ENCODE measurements around the gene GPC3.

- TF ChIP-seq, protein P1, sequence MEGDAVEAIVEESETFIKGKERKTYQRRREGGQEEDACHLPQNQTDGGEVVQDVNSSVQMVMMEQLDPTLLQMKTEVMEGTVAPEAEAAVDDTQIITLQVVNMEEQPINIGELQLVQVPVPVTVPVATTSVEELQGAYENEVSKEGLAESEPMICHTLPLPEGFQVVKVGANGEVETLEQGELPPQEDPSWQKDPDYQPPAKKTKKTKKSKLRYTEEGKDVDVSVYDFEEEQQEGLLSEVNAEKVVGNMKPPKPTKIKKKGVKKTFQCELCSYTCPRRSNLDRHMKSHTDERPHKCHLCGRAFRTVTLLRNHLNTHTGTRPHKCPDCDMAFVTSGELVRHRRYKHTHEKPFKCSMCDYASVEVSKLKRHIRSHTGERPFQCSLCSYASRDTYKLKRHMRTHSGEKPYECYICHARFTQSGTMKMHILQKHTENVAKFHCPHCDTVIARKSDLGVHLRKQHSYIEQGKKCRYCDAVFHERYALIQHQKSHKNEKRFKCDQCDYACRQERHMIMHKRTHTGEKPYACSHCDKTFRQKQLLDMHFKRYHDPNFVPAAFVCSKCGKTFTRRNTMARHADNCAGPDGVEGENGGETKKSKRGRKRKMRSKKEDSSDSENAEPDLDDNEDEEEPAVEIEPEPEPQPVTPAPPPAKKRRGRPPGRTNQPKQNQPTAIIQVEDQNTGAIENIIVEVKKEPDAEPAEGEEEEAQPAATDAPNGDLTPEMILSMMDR (conservative IDR thresholded peaks at IDR 0.05) = no peak
- TF ChIP-seq ZFX (IDR thresholded peaks at IDR 0.05) = no peak
These were observed 434.5 kb downstream of the GPC3 start for GRCh38 chrX:133550665-133551485.

All from C4-2B (cell line).